CD4-positive, alpha-beta memory T cell (primary cell): ENCODE measurements around the gene AVPR1A. TPM values are rescaled to one million over a fixed set of nuclear protein-coding genes. Genes with fewer than 3 reads are reported as not detected.

Experiments used
- CTCF ChIA-PET: fragments of 350-600 bp; sonication (Branson Sonifier 250); formaldehyde crosslinking; loops from one replicate; lab custom pipeline; 2021; ENCODE audit warnings: inconsistent platforms; ENCODE audit not compliant: partially characterized antibody; lab: Charles Lee
- POLR2A ChIA-PET: fragments of 350-600 bp; sonication (Branson Sonifier 250); formaldehyde crosslinking; loops from one replicate; lab custom pipeline; 2021; ENCODE audit not compliant: partially characterized antibody; lab: Charles Lee
- DNase-seq, 5 donors: peaks; one replicate each; pipeline versions ENCODE4 v3.0.0 to v3.0.0-alpha.2; 2020 to 2022; ENCODE audit warnings: mixed read lengths in 1 of 5
- H3K27ac ChIP-seq: one replicate; pipeline ENCODE4 v1.7.0; 2013; ENCODE audit warnings: low read depth, low read length
- H3K27me3 ChIP-seq: 2 replicates; pipeline ENCODE4 v1.7.0; 2013; ENCODE audit warnings: mild to moderate bottlenecking, low read length, moderate library complexity; ENCODE audit not compliant: insufficient read depth
- H3K36me3 ChIP-seq: 2 replicates; pipeline ENCODE4 v1.7.0; 2013; ENCODE audit warnings: mild to moderate bottlenecking, low read length, moderate library complexity; ENCODE audit not compliant: insufficient read depth
- H3K4me1 ChIP-seq: 2 replicates; pipeline ENCODE4 v1.7.0; 2013; ENCODE audit warnings: mild to moderate bottlenecking, low read length, moderate library complexity; ENCODE audit not compliant: insufficient read depth
- H3K4me3 ChIP-seq, 2 donors: one replicate each; pipeline ENCODE4 v1.7.0; 2013; ENCODE audit warnings: low read length in 2 of 2, mild to moderate bottlenecking in 1 of 2
- H3K9me3 ChIP-seq, 2 donors: one replicate each; pipeline ENCODE4 v1.7.0; 2013; ENCODE audit warnings: low read length in 2 of 2, control low read depth in 1 of 2; ENCODE audit not compliant: control insufficient read depth in 1 of 2
- H3K27ac Mint-ChIP-seq, 7 donors: one replicate each; pipeline ENCODE4 v1.8.0; 2020 to 2021; ENCODE audit warnings: mixed read lengths in 7 of 7, mild to moderate bottlenecking in 6 of 7, inconsistent platforms in 3 of 7, moderate library complexity in 3 of 7
- H3K27me3 Mint-ChIP-seq, 2 donors: one replicate each; pipeline ENCODE4 v1.8.0; 2020 to 2021; ENCODE audit warnings: mixed read lengths in 2 of 2
- H3K36me3 Mint-ChIP-seq, 2 donors: one replicate each; pipeline ENCODE4 v1.8.0; 2020 to 2021; ENCODE audit warnings: mixed read lengths in 2 of 2, inconsistent platforms in 1 of 2, mild to moderate bottlenecking in 1 of 2
- H3K4me1 Mint-ChIP-seq, 4 donors: one replicate each; pipeline ENCODE4 v1.8.0; 2020 to 2021; ENCODE audit warnings: mixed read lengths in 4 of 4, mild to moderate bottlenecking in 1 of 4
- H3K4me3 Mint-ChIP-seq, 8 donors: one replicate each; pipeline ENCODE4 v1.8.0; 2020 to 2021; ENCODE audit warnings: mixed read lengths in 8 of 8, mild to moderate bottlenecking in 7 of 8, moderate library complexity in 6 of 8, inconsistent platforms in 3 of 8
- H3K9me3 Mint-ChIP-seq, 8 donors: one replicate each; pipeline ENCODE4 v1.8.0; 2020 to 2021; ENCODE audit warnings: mixed read lengths in 8 of 8, mild to moderate bottlenecking in 5 of 8, inconsistent platforms in 3 of 8, moderate library complexity in 1 of 8
- intact Hi-C: fragments of 100-400 bp; cut with micrococcal nuclease; formaldehyde crosslinking; loops from one replicate; pipeline ENCODE4 v1.15.1; 2023
- polyA plus RNA-seq, 2 donors: library from polyadenylated mRNA; unstranded; fragments of 300-500 nt; fragmentation: Illumina TruSeq; gene quantifications; one replicate each; pipeline ENCODE4 v1.2.3, GENCODE V29; 2021
- total RNA-seq, 2 experiments: library from RNA; stranded (reverse); gene quantifications; one replicate each; pipeline ENCODE4 v1.2.3, GENCODE V29; 2021

AVPR1A gene
- total and polyA plus RNA-seq, 4 experiments from 2014 or later = not detected

DNA sequence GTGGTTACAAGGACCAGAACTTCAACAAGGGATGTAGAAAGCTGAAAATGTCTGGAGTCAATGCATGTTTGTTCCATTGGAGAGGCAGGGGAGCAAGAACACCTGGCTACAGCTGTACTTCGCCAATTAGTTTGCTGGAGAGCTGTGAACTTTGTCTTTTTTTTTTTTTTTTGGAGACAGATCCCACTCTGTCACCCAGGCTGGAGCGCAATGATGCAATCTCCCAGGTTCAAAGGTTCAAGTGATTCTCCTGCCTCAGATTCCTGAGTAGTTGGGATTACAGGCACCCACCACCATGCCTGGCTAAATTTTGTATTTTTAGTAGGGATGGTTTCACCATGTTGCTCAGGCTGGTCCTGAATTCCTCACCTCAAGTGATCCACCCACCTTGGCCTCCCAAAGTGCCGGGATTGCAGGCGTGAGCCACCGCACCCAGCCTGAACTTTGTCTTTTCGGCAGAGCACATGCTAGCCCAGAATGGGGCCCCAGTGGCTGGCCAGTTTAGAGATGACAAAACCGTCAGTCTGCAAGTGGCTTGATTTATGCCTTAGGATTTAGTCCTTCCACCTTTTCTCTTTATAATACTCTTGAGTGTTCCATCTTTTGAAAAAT lies 55.5 kb downstream of the AVPR1A start:
- intact Hi-C loops = no loop called here
- ChIA-PET POLR2A (no interaction called here), CTCF (no interaction called here)
- Mint-ChIP-seq H3K27ac (no peak overlapping the region), H3K4me3 (no peak overlapping the region), H3K4me1 (no peaks in the 10 kb centered on the region), H3K27me3 (peaks cover 0 to 3% of the 10 kb centered on the region in 2 donors), H3K36me3 (no peaks in the 10 kb centered on the region), H3K9me3 (peaks cover 0 to 2% (median 0%) of the 10 kb centered on the region in 8 donors)
- Histone ChIP-seq H3K9me3 (no peaks in the 10 kb centered on the region), H3K27me3 (no peaks in the 10 kb centered on the region), H3K27ac (no peak overlapping the region), H3K4me1 (no peaks in the 10 kb centered on the region), H3K4me3 (no peak overlapping the region), H3K36me3 (no peaks in the 10 kb centered on the region)
- no peak for DNase-seq

DNA sequence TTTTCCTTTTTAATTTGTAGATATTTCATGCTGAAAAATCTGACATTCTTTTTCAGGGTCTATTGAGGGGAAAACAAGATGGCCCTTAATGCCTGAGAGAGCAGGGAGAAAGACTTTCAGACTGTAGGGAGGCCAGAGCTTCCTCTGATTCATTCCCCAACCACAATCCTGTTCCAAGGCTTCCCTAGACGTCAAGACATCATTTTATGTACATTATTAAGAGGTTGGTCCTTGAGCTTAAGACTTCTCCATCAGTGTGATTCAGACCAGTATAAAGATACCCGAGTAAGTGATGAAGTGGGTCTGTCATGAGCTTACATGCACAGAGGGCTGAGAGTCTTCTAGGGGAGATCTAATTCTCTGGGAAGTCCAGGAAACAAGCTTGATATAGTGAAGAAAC lies 57.3 kb downstream of the AVPR1A start:
- H3K9me3 Mint-ChIP-seq = peaks cover 0 to 8% (median 0%) of the 10 kb centered on the region in 8 donors
- Histone ChIP-seq H3K27ac (no peak overlapping the region), H3K4me3 (no peak overlapping the region), H3K27me3 (no peaks in the 10 kb centered on the region), H3K4me1 (no peaks in the 10 kb centered on the region), H3K9me3 (no peaks in the 10 kb centered on the region), H3K36me3 (no peaks in the 10 kb centered on the region)
- H3K4me3 Mint-ChIP-seq = no peak overlapping the region
- intact Hi-C loops = no loop called here
- no peaks in the 10 kb centered on the region for H3K4me1 Mint-ChIP-seq
- POLR2A ChIA-PET = no interaction called here
- CTCF ChIA-PET = no interaction called here
- peaks cover 0 to 3% of the 10 kb centered on the region in 2 donors for H3K27me3 Mint-ChIP-seq
- DNase-seq = no peak
- H3K27ac Mint-ChIP-seq = no peak overlapping the region
- H3K36me3 Mint-ChIP-seq = no peaks in the 10 kb centered on the region

GRCh38 chr12:63093084-63093483 lies 57.9 kb downstream of the AVPR1A start:
- H3K9me3 Mint-ChIP-seq = peaks cover 0 to 8% (median 0%) of the 10 kb centered on the region in 8 donors
- POLR2A ChIA-PET = no interaction called here
- H3K27me3 Mint-ChIP-seq = peaks cover 0 to 3% of the 10 kb centered on the region in 2 donors
- Histone ChIP-seq H3K4me3 (no peak overlapping the region), H3K27me3 (no peaks in the 10 kb centered on the region), H3K9me3 (no peaks in the 10 kb centered on the region), H3K27ac (no peak overlapping the region), H3K4me1 (no peaks in the 10 kb centered on the region), H3K36me3 (no peaks in the 10 kb centered on the region)
- intact Hi-C loops = no loop called here
- no peak for DNase-seq
- H3K27ac Mint-ChIP-seq = no peak overlapping the region
- CTCF ChIA-PET = no interaction called here
- H3K4me1 Mint-ChIP-seq = no peaks in the 10 kb centered on the region
- H3K4me3 Mint-ChIP-seq = no peak overlapping the region
- H3K36me3 Mint-ChIP-seq = no peaks in the 10 kb centered on the region

Other genes with a start within 250 kb of the AVPR1A start
- under 1 TPM; 0.06 to 0.14 TPM for gene PPM1H, start 216.1 kb downstream of the AVPR1A start, total RNA-seq
- not detected for gene PPM1H, start 216.1 kb downstream of the AVPR1A start, polyA plus RNA-seq